ENCODE results near the gene SLC17A9.

DNA sequence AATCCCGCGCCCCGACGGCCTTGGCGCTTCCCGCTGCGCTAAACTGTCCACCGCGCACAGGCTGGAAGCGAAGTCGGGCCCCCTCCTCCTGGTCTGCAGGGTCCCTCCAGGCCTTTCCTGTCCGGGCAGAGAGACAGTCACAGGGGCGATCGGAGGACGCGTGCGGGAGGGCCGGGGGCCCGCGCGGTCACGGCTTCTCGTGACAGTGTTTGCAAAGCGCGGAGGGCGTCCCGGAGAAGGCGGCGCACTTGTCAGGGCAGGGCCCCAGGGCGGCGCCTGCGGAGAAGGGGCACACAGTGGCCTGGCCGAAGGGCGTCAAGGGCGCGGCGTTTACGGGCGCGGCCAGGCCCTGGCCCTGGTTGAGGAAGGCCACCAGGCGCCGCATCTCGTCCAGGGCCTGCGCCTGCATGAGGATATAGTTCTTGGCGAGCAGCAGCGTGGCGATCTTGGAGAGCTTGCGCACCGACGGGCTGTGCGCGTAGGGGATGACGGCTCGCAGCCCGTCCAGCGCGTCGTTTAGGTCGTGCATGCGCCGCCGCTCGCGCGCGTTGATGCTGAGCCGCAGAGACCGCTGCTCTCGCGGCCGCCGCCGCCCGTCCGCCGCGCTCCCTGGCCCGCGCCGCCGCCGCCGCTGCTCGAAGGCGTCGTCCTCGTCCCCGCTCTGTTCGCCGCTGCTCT, 53.5 kb downstream of the SLC17A9 start:
- TF ChIP-seq, protein P1, sequence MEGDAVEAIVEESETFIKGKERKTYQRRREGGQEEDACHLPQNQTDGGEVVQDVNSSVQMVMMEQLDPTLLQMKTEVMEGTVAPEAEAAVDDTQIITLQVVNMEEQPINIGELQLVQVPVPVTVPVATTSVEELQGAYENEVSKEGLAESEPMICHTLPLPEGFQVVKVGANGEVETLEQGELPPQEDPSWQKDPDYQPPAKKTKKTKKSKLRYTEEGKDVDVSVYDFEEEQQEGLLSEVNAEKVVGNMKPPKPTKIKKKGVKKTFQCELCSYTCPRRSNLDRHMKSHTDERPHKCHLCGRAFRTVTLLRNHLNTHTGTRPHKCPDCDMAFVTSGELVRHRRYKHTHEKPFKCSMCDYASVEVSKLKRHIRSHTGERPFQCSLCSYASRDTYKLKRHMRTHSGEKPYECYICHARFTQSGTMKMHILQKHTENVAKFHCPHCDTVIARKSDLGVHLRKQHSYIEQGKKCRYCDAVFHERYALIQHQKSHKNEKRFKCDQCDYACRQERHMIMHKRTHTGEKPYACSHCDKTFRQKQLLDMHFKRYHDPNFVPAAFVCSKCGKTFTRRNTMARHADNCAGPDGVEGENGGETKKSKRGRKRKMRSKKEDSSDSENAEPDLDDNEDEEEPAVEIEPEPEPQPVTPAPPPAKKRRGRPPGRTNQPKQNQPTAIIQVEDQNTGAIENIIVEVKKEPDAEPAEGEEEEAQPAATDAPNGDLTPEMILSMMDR (IDR thresholded peaks at IDR 0.05) = no peak
- no peak for TF ChIP-seq EZH2 (IDR thresholded peaks at IDR 0.05; ENCODE audit: borderline replicate concordance, insufficient read depth, low read depth, low read length, poor library complexity, severe bottlenecking)

Data from B cell (primary cell).